Jurkat, Clone E6-1 (cell line): ENCODE measurements around the gene DYRK3.

Experiments
- DNase-seq: peaks from one replicate; pipeline ENCODE4 v3.0.0-alpha.2; 2011; ENCODE audit warnings: low read depth, low spot score
- H3K4me3 ChIP-seq: 2 replicates; pipeline ENCODE4 v1.5.1; 2011; ENCODE audit warnings: mild to moderate bottlenecking, low read length, control low read depth, moderate library complexity

DYRK3 gene

GRCh38 chr1:206694171-206695124 lies 59.1 kb downstream of the DYRK3 start:
- no peak for DNase-seq
- no peak overlapping the region for H3K4me3 ChIP-seq

GRCh38 chr1:206695733-206696132 lies 60.4 kb downstream of the DYRK3 start:
- H3K4me3 ChIP-seq, result no peak overlapping the region
- DNase-seq, result no peak

GRCh38 chr1:206696812-206697585 lies 61.7 kb downstream of the DYRK3 start:
- no peak overlapping the region for H3K4me3 ChIP-seq
- no peak for DNase-seq

GRCh38 chr1:206698011-206698410 lies 62.7 kb downstream of the DYRK3 start:
- no peak for DNase-seq
- no peak overlapping the region for H3K4me3 ChIP-seq
